ENCODE data around the gene CSMD2.

DNA sequence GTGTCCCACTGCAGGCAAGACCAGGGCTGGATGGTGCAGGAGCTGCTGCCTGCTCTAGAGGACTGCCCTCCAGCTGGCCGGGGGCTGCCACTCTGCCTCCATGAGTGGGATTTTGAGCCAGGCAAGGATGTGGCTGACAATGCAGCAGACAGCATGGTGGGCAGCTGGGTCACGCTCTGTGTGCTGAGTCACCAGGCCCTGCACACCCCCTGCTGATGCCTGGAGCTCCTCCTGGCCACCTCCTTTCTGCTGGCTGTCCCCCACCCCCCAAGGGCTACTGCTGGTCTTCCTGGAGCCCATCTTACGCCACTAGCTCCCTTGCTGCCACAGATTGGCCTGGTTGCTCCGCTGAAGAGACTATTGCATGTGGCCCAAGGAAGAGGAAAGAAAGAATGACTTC lies 696.5 kb downstream of the CSMD2 start:
- TF ChIP-seq, protein P1, sequence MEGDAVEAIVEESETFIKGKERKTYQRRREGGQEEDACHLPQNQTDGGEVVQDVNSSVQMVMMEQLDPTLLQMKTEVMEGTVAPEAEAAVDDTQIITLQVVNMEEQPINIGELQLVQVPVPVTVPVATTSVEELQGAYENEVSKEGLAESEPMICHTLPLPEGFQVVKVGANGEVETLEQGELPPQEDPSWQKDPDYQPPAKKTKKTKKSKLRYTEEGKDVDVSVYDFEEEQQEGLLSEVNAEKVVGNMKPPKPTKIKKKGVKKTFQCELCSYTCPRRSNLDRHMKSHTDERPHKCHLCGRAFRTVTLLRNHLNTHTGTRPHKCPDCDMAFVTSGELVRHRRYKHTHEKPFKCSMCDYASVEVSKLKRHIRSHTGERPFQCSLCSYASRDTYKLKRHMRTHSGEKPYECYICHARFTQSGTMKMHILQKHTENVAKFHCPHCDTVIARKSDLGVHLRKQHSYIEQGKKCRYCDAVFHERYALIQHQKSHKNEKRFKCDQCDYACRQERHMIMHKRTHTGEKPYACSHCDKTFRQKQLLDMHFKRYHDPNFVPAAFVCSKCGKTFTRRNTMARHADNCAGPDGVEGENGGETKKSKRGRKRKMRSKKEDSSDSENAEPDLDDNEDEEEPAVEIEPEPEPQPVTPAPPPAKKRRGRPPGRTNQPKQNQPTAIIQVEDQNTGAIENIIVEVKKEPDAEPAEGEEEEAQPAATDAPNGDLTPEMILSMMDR (conservative IDR thresholded peaks at IDR 0.05 in 1 of 2, IDR thresholded peaks at IDR 0.05 in 1 of 2; ENCODE audit: low read depth in 1 of 2, low read length in 2 of 2), result no peak
- no peak for TF ChIP-seq EZH2 (IDR thresholded peaks at IDR 0.05; ENCODE audit: low read length, missing control alignments)
